Pulmonary artery endothelial cell (primary cell): ENCODE measurements around the gene TESK2. TPM values are rescaled to one million over a fixed set of nuclear protein-coding genes. Genes with fewer than 3 reads are reported as not detected.
"Not testable (repeated sequence)": the region's sequence is repeated elsewhere in the genome, so short reads cannot be mapped to it uniquely, and the experiment has no call there.

ENCODE experiments used
- DNase-seq: peaks from one replicate; pipeline ENCODE4 v3.0.0-alpha.2; 2011; ENCODE audit warnings: low read depth, low spot score
- total RNA-seq: library from RNA; depleted of rRNA; stranded (reverse); fragments of >200 nt; gene quantifications from 2 replicates; pipeline ENCODE4 v1.2.3, GENCODE V29; 2014

The TESK2 gene
- 1.5 and 2.4 TPM in 2 replicates for total RNA-seq

GRCh38 chr1:45490626-45491486 lies at the start of gene TESK2:
Gene TESK2 (minus strand): TSS chr1:45491163. CDS start chr1:45457785, 33,378 bp downstream.
- DNase-seq, result peak; percentile 99

GRCh38 chr1:45536886-45537285 lies 45.9 kb upstream of the TESK2 start:
- no peak for DNase-seq

GRCh38 chr1:45535988-45536766 lies 45.2 kb upstream of the TESK2 start:
- no peak for DNase-seq

- DNase-seq, result no peak
These were observed 40.9 kb upstream of the TESK2 start for GRCh38 chr1:45531873-45532272.

- DNase-seq, result no peak
These were observed 39.7 kb upstream of the TESK2 start for GRCh38 chr1:45530632-45531135.

- DNase-seq, result no peak
These were observed 35.2 kb upstream of the TESK2 start for GRCh38 chr1:45526135-45526644.

- not testable (repeated sequence) for DNase-seq
These were observed 33.0 kb upstream of the TESK2 start for GRCh38 chr1:45523975-45524374.

GRCh38 chr1:45523516-45523915 lies 32.6 kb upstream of the TESK2 start:
- DNase-seq, result not testable (repeated sequence)

- DNase-seq, result no peak
These were observed 31.6 kb upstream of the TESK2 start for GRCh38 chr1:45522324-45523104.

- DNase-seq, result peak; percentile 75
These were observed 30.7 kb upstream of the TESK2 start, which contains the start of gene PRDX1 for GRCh38 chr1:45521413-45522323. Gene PRDX1 (minus strand): TSS chr1:45521884. CDS start chr1:45519043, 2,841 bp downstream.

- not testable (repeated sequence) for DNase-seq
These were observed 28.8 kb upstream of the TESK2 start for GRCh38 chr1:45519774-45520173.

- DNase-seq, result no peak
These were observed 27.9 kb upstream of the TESK2 start for GRCh38 chr1:45518910-45519309.

GRCh38 chr1:45518366-45518765 lies 27.4 kb upstream of the TESK2 start:
- DNase-seq, result not testable (repeated sequence)

- no peak for DNase-seq
These were observed 25.5 kb upstream of the TESK2 start for GRCh38 chr1:45516465-45516864.

- no peak for DNase-seq
These were observed 25.1 kb upstream of the TESK2 start for GRCh38 chr1:45516036-45516435.

GRCh38 chr1:45513532-45514260 lies 22.7 kb upstream of the TESK2 start:
- DNase-seq, result not testable (repeated sequence)

GRCh38 chr1:45512641-45513054 lies 21.7 kb upstream of the TESK2 start:
- DNase-seq, result peak; percentile 50

GRCh38 chr1:45510972-45511527 lies 20.1 kb upstream of the TESK2 start:
- no peak for DNase-seq
